Left kidney (tissue), 1 donor: Measurements from ENCODE around the gene REEP6. TPM values are rescaled to one million over a fixed set of nuclear protein-coding genes. Genes with fewer than 3 reads are reported as not detected.

Experiments used
- polyA plus RNA-seq: library from polyadenylated mRNA; unstranded; fragments of 120-200 nt; gene quantifications from one replicate; pipeline ENCODE4 v1.2.1, GENCODE V29; 2013; ENCODE audit not compliant: insufficient read length

The REEP6 gene
- polyA plus RNA-seq, 1 donor: 15.7 TPM

Other genes with a start within 250 kb of the REEP6 start
- 76.3 TPM for gene ATP5F1D, start 249.4 kb upstream of the REEP6 start, polyA plus RNA-seq
- 43.8 TPM for gene MIDN, start 242.6 kb upstream of the REEP6 start, polyA plus RNA-seq
- 895 TPM for gene CIRBP, start 221.8 kb upstream of the REEP6 start, polyA plus RNA-seq
- gene FAM174C, start 215.7 kb upstream of the REEP6 start, polyA plus RNA-seq: 16.2 TPM
- 1.4 TPM for gene EFNA2, start 205.3 kb upstream of the REEP6 start, polyA plus RNA-seq
- 40.2 TPM for gene NDUFS7, start 107.3 kb upstream of the REEP6 start, polyA plus RNA-seq
- 25.7 TPM for gene GAMT, start 89.6 kb upstream of the REEP6 start, polyA plus RNA-seq
- gene DAZAP1, start 83.6 kb upstream of the REEP6 start, polyA plus RNA-seq: 91.8 TPM
- 539 TPM for gene RPS15, start 52.8 kb upstream of the REEP6 start, polyA plus RNA-seq
- gene APC2, start 41.1 kb upstream of the REEP6 start, polyA plus RNA-seq: 1.3 TPM
- gene C19orf25, start 12.0 kb upstream of the REEP6 start, polyA plus RNA-seq: 19.5 TPM
- 5.0 TPM for gene PCSK4, start 831 bp upstream of the REEP6 start, polyA plus RNA-seq
- gene ADAMTSL5, start 21.8 kb downstream of the REEP6 start, polyA plus RNA-seq: 0.27 TPM
- gene PLK5, start 32.9 kb downstream of the REEP6 start, polyA plus RNA-seq: 0.23 TPM
- gene MEX3D, start 77.1 kb downstream of the REEP6 start, polyA plus RNA-seq: 19.1 TPM
- gene MBD3, start 101.7 kb downstream of the REEP6 start, polyA plus RNA-seq: 47.3 TPM
- 82.3 TPM for gene UQCR11, start 114.3 kb downstream of the REEP6 start, polyA plus RNA-seq
- gene TCF3, start 161.4 kb downstream of the REEP6 start, polyA plus RNA-seq: 98.9 TPM